NT2/D1 (cell line): ENCODE measurements around the gene CYRIA.

Source experiments
- YY1 ChIP-seq: IDR thresholded peaks from 2 replicates; pipeline ENCODE4 v1.6.1; 2011; ENCODE audit not compliant: insufficient read length, insufficient read depth
- ZNF274 ChIP-seq: IDR thresholded peaks from 2 replicates; pipeline ENCODE4 v1.6.1; 2011; ENCODE audit warnings: mild to moderate bottlenecking, low read depth, low read length

- no peak for TF ChIP-seq YY1
- TF ChIP-seq ZNF274, result no peak
Measured at GRCh38 chr2:16654833-16655444, 10.7 kb downstream of the CYRIA start.
